GM13976 (cell line): ENCODE data around the gene HECTD4.
A peak's percentile ranks its signal among the peaks of the same experiment; 100 is the strongest.

ENCODE experiments used
- DNase-seq: peaks from one replicate; pipeline ENCODE4 v3.0.0; 2012; ENCODE audit warnings: low spot score
- CTCF ChIP-seq: IDR thresholded peaks from 2 replicates; pipeline ENCODE4 v1.5.1; 2012; ENCODE audit warnings: borderline replicate concordance, mild to moderate bottlenecking; ENCODE audit not compliant: insufficient read depth; ENCODE audit errors: extremely low read depth, missing control alignments, control extremely low read depth
- in situ Hi-C: fragments of 300-500 bp; cut with MboI; formaldehyde crosslinking; loops from one replicate; pipeline ENCODE4 v1.12.0; 2022; ENCODE audit warnings: low sequenced_read_pairs, mixed read lengths, inconsistent platforms; ENCODE audit not compliant: unreplicated experiment

HECTD4 gene

GRCh38 chr12:112303799-112304198 is 78.4 kb downstream of the HECTD4 start:
- no peak for DNase-seq
- in situ Hi-C loops = no loop called here
- no peak for TF ChIP-seq CTCF

GRCh38 chr12:112303004-112303403 is 79.2 kb downstream of the HECTD4 start:
- peak; percentile 77 for DNase-seq
- in situ Hi-C loops = no loop called here
- no peak for TF ChIP-seq CTCF

- TF ChIP-seq CTCF = no peak
- DNase-seq = no peak
- in situ Hi-C loops = no loop called here
Measured at GRCh38 chr12:112299704-112300103, 82.5 kb downstream of the HECTD4 start.

- no peak for DNase-seq
- TF ChIP-seq CTCF = no peak
- in situ Hi-C loops = no loop called here
Measured at GRCh38 chr12:112297188-112297587, 85.0 kb downstream of the HECTD4 start.

GRCh38 chr12:112296183-112296582 is 86.0 kb downstream of the HECTD4 start:
- in situ Hi-C loops = no loop called here
- no peak for TF ChIP-seq CTCF
- no peak for DNase-seq

GRCh38 chr12:112294793-112295192 is 87.4 kb downstream of the HECTD4 start:
- in situ Hi-C loops = no loop called here
- no peak for DNase-seq
- TF ChIP-seq CTCF = no peak

- in situ Hi-C loops = no loop called here
- DNase-seq = no peak
- TF ChIP-seq CTCF = no peak
Measured at GRCh38 chr12:112288638-112289037, 93.6 kb downstream of the HECTD4 start.
